HG03095 (cell line): ENCODE measurements around the gene EPHA6.

Source experiments
- ATAC-seq: cut with Tn5 transposase; IDR thresholded peaks from one replicate; pipeline ENCODE4 v1.9.1; 2021; ENCODE audit warnings: moderate library complexity; ENCODE audit not compliant: unreplicated experiment

EPHA6 gene

DNA sequence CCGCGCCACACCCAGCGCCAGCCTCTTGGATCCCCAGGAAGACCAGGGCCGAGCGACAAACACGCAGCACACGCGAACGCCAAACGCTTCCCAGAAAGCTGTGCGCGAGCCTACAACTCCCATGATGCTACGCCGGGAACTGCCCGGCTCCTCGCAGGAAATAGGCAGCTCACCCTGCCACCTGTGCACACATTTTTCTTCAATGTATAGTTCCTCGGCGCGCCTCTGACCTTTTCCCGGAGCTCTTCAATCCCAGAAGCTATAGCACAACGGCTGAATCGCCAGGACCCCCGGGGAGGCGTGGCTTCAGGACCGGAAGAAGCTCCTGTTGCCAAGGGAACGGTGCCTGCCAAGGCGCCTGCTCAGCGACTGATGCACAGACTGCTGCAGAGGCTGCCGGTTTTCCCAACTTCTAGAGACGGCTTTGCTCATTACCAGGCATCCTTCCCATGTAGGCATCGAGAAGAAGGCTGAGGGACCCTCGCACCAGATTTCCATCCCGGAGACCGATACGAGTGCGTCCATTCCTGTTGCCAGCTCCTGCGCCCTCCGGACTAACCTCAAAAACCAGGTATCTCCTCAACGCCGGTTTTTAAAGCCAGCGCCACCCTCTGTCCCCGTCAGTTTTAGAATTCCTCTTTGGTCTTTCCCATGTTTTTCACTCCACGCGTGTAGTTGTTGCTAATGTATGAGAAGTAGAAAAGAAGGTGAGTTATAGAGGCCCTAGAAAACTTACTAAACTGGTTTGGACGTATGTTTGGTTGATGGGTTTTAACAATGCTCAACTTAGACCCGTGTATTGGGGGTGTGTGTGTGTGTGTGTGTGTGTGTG, 950.2 kb downstream of the EPHA6 start, which contains the start of gene ARL6:
ARL6 (plus strand) TSS at position 352 of the 832 bp plus-strand sequence. CDS start 3,350 bp downstream, outside the sequence.
- peak; percentile 95 for ATAC-seq

- ATAC-seq: no peak
These were observed 950.9 kb downstream of the EPHA6 start for GRCh38 chr3:97765336-97765735.

- no peak for ATAC-seq
These were observed 958.5 kb downstream of the EPHA6 start for GRCh38 chr3:97772926-97773325.

- ATAC-seq: no peak
These were observed 963.8 kb downstream of the EPHA6 start for GRCh38 chr3:97778152-97778551.

- ATAC-seq: no peak
These were observed 979.1 kb downstream of the EPHA6 start for GRCh38 chr3:97793420-97794019.

DNA sequence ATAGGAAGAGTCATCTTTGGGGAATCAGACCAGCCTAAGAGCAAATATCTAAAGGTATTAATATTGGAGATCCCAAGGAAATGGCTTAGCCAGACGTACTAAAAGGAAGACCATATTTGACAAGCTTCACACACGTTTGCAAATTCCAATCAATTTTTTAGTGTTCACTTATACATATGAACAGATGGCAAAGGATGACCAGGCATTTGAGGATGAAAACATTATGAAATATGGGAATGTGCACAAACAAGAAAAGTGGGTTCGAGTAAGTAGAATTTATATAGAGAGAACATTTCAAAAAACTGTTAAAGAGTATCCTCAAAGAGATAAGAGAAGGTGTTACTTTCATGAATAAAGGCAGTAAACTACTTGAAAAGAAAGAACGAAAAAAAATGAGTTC, 981.6 kb downstream of the EPHA6 start:
- ATAC-seq: no peak
